IPS-15b (cell line): ENCODE results near the gene SYNDIG1.

Source experiments
- H3K27me3 ChIP-seq: one replicate; pipeline ENCODE4 v1.6.1; 2013; ENCODE audit warnings: low read length; ENCODE audit not compliant: control insufficient read depth, insufficient read depth
- H3K36me3 ChIP-seq: one replicate; pipeline ENCODE4 v1.6.1; 2013; ENCODE audit warnings: low read length; ENCODE audit not compliant: control insufficient read depth, insufficient read depth
- H3K4me1 ChIP-seq: one replicate; pipeline ENCODE4 v1.6.1; 2013; ENCODE audit warnings: mild to moderate bottlenecking, low read length; ENCODE audit not compliant: control insufficient read depth, insufficient read depth
- H3K4me3 ChIP-seq: one replicate; pipeline ENCODE4 v1.5.1; 2013; ENCODE audit warnings: low read depth, low read length
- H3K9ac ChIP-seq: one replicate; pipeline ENCODE4 v1.6.1; 2013; ENCODE audit warnings: low read depth, mild to moderate bottlenecking, low read length
- H3K9me3 ChIP-seq: one replicate; pipeline ENCODE4 v1.6.1; 2013; ENCODE audit warnings: mild to moderate bottlenecking, low read length; ENCODE audit not compliant: control insufficient read depth, insufficient read depth

SYNDIG1 gene

DNA sequence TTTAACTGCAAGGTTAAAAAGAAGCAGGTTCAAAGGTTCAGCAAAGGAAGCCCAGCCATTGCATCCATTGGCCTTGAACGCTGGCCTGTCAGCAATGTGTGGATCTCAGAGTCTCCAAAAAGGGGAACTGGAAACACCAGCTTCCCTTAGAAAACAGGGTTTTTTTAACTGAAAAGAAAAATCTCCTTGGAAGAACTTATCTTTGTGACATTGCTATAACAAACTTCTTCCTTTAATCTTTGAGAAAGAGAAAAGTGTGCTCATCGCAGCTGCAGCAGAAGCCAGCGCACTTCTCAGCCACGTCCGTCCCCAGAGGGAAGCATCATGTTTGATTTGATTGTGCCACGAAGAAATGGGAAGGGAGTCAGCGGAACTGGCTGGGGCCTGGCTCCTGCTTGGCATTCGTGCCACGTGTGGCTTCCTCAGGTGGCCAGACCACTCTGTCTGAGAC, 215.0 kb downstream of the SYNDIG1 start:
- Histone ChIP-seq H3K4me1 (no peaks in the 10 kb centered on the region), H3K27me3 (no peaks in the 10 kb centered on the region), H3K36me3 (no peaks in the 10 kb centered on the region), H3K9me3 (no peaks in the 10 kb centered on the region), H3K4me3 (no peak overlapping the region), H3K9ac (no peak overlapping the region)

DNA sequence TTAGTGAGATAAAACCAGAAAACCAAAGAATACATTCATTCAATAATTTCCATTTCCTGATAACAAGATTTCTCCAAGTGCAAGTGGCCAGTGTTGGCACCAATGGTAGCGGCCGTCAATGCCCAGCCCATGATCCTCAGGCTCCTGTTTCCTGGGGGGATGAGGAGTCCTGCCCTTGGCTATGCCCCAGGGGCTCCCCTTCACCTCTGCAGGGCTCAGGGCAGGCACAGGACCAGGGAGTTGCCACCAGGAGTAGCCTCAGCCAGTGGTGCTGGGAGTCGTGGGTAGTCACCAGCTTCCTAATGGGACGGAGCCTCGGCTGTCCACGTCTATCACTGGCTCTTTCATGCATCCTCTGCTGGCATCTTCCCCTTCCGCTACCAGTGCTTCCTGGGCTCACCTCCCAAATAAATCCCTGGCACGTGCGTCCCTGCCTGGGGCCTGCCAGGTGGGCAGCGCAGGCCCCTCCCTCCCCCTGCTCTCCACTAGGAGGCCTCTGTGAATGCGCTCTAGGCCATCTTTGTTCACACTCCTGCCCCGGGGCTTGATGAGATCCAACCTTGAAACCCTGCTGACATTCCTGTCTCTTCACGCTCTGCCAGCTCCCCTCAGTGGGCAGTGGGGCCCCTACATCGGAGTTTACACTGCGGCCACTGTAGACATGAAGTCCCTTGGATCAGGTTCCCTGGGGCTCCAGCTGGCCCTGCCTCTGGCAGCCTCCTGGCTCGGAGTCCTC, 215.7 kb downstream of the SYNDIG1 start:
- Histone ChIP-seq H3K9me3 (no peaks in the 10 kb centered on the region), H3K4me3 (no peak overlapping the region), H3K4me1 (no peaks in the 10 kb centered on the region), H3K27me3 (no peaks in the 10 kb centered on the region), H3K36me3 (no peaks in the 10 kb centered on the region), H3K9ac (no peak overlapping the region)

DNA sequence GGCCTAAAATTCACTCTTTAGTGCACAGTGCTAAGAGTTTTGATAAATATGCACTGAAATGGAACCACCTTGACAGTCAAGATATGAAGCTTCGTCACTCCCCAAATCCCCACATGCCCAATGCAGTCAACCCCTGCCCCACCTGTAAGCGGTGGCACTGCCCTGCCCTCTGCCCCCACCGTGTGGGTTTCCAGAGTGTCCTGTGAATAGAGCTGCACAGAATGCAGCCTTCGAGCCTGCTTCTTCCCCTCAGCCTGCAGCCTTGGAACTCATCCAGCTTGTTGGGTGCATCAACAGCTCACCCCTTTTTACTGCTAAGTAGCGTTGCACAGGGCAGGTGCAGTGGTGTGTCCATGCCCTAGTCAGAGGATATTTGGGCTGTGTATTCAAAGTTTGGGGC, 216.3 kb downstream of the SYNDIG1 start:
- Histone ChIP-seq H3K9ac (no peak overlapping the region), H3K4me3 (no peak overlapping the region), H3K9me3 (no peaks in the 10 kb centered on the region), H3K4me1 (no peaks in the 10 kb centered on the region), H3K36me3 (no peaks in the 10 kb centered on the region), H3K27me3 (no peaks in the 10 kb centered on the region)

- H3K36me3 ChIP-seq = no peaks in the 10 kb centered on the region
Measured at GRCh38 chr20:24686156-24686555, 216.7 kb downstream of the SYNDIG1 start.

DNA sequence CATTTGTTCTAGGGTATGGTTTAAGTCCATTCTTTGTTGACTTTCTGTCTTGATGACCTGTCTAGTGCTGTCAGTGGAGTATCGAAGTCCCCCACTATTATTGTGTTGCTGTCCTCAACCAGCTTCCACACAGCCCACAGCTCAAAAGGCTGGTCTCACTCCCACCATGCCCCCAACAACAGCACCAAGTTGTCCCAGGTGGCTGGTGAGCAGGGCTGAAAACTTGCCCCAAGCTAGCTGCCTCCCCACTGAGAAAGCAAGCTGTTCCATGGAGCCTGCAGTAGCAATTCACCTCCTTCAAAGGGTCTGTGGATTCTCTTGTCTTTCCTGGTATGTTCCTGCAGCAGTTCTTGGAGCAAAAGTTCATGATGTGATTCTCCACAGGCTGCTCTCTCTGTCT, 221.0 kb downstream of the SYNDIG1 start:
- Histone ChIP-seq H3K4me3 (no peak overlapping the region), H3K27me3 (no peaks in the 10 kb centered on the region), H3K36me3 (no peaks in the 10 kb centered on the region), H3K9me3 (no peaks in the 10 kb centered on the region), H3K4me1 (no peaks in the 10 kb centered on the region), H3K9ac (no peak overlapping the region)

More at GRCh38 chr20:24686156-24686555, 216.7 kb downstream of the SYNDIG1 start:
- no peaks in the 10 kb centered on the region for H3K27me3 ChIP-seq
- no peaks in the 10 kb centered on the region for H3K9me3 ChIP-seq
- no peak overlapping the region for H3K4me3 ChIP-seq
- H3K9ac ChIP-seq = no peak overlapping the region
- H3K4me1 ChIP-seq = no peaks in the 10 kb centered on the region

GRCh38 chr20:24691901-24692351, 222.5 kb downstream of the SYNDIG1 start:
- no peaks in the 10 kb centered on the region for H3K9me3 ChIP-seq
- no peaks in the 10 kb centered on the region for H3K36me3 ChIP-seq
- no peak overlapping the region for H3K4me3 ChIP-seq
- H3K9ac ChIP-seq = no peak overlapping the region
- H3K4me1 ChIP-seq = no peaks in the 10 kb centered on the region
- H3K27me3 ChIP-seq = no peaks in the 10 kb centered on the region

GRCh38 chr20:24692446-24693200, 223.2 kb downstream of the SYNDIG1 start:
- no peaks in the 10 kb centered on the region for H3K36me3 ChIP-seq
- no peak overlapping the region for H3K9ac ChIP-seq
- no peak overlapping the region for H3K4me3 ChIP-seq
- no peaks in the 10 kb centered on the region for H3K27me3 ChIP-seq
- no peaks in the 10 kb centered on the region for H3K9me3 ChIP-seq
- no peaks in the 10 kb centered on the region for H3K4me1 ChIP-seq

DNA sequence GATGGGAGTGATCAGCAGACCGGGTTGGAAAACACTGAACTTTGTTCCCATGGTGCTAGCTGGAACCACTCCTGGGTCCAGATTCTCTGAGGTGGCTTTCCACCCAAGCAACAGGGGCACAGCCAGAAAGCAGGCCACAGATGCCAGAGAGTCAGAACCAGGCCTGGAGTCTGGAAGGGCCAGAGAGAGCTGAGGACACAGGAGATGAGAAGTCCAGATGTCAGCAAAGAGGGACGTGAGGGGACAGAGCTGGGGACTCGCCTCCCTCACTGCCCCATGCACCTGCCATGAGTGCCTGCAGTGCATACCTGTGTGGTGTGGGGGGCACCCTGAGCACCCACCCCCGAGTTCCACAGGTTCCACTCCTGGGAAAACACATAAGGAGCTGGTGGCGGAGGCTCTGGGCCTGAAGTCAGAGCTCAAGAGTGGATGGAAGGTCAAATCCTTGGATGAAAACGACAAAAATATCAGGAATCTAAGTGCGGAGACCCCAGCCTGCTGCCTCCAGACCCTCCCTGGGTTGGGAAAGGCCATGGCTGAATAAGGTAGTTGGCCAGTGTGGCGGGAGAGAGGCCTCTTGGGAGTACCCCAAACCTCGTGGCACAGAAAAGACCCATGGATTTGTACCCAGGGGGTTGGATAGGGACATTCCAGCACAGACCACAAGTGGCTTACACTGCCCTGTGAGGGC, 224.2 kb downstream of the SYNDIG1 start:
- Histone ChIP-seq H3K4me3 (no peak overlapping the region), H3K27me3 (no peaks in the 10 kb centered on the region), H3K36me3 (no peaks in the 10 kb centered on the region), H3K9me3 (no peaks in the 10 kb centered on the region), H3K9ac (no peak overlapping the region), H3K4me1 (no peaks in the 10 kb centered on the region)

DNA sequence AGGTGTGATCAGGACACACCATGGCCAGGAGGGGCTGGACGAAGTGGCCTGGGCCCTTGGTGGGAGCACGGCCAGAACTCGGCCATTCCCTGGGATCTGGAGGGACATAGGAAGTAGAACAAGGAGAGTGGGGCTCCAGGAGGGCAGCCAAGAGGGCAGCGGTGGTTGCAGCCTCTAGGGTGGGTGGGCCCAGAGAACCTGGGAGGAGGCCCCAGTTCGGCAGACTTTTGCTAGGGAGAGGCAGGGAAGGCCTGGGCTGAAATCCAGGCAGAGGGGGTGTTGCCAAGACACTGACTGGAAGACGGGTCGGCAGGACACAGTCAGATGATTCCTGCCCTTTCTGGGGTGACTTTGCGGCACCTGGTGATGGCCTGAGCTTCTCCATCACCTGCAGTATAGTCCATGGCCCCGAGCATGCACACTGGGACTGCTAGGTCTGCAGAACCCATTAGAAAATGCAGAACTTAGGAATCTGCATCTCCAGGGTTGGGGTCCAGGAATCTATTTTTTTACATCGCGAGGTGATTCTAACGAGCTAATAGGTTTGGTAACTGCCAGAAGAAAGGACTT, 224.8 kb downstream of the SYNDIG1 start:
- Histone ChIP-seq H3K4me1 (no peaks in the 10 kb centered on the region), H3K36me3 (no peaks in the 10 kb centered on the region), H3K4me3 (no peak overlapping the region), H3K9ac (no peak overlapping the region), H3K27me3 (no peaks in the 10 kb centered on the region), H3K9me3 (no peaks in the 10 kb centered on the region)

DNA sequence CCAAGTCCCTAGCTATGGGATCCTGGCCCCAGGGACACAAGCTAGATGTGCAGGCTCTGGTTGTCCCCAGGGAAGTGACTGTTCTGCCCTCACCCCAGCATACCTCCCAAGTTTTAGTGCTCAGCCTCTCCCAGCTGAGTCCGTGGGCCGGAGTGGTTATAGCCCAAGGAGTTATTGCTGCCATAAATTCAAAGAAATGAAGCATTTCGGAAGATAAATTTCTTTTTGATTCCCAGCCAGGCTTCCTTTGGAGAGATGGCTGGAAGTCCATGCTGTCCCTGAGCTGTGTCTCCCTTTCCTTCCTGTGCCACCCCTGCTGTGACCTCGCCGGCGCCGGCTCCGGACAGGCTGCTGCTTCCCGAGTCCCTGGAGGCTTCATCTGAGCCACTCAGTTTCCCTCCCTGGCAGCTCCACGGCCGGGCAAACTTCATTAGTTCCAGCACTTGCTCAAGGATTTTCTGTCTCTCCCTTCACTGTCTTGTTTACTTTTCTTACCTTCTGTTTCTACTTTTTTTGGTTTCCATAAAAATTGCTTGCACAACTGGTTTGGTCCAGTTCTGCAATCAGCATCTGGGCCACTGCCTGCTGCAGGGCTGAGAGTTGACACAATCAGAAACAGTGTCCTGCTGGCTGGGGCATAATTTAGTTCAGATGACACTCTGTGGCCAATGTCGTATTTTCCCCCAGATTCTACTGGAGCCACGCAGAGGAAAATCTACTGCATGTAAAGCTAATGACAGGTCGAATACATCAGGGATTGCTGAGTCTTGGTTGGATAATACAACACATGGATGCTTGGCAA, 225.5 kb downstream of the SYNDIG1 start:
- Histone ChIP-seq H3K36me3 (no peaks in the 10 kb centered on the region), H3K27me3 (no peaks in the 10 kb centered on the region), H3K9ac (no peak overlapping the region), H3K9me3 (no peaks in the 10 kb centered on the region), H3K4me3 (no peak overlapping the region), H3K4me1 (no peaks in the 10 kb centered on the region)
